HEK293 (cell line): Measurements from ENCODE around the gene HYI.
A peak's percentile ranks its signal among the peaks of the same experiment; 100 is the strongest.
"Not testable (repeated sequence)": the region's sequence is repeated elsewhere in the genome, so short reads cannot be mapped to it uniquely, and the experiment has no call there.

Experiments
- CTCF ChIA-PET: fragments of 350-600 bp; formaldehyde crosslinking; extraction: SDS; loops from one replicate; lab custom pipeline; 2021; ENCODE audit warnings: antibody characterized with exemption; lab: Yijun Ruan, JAX
- POLR2A ChIA-PET: fragments of 300-600 bp; formaldehyde crosslinking; extraction: SDS; loops from one replicate; lab custom pipeline; 2020; ENCODE audit warnings: antibody characterized with exemption, inconsistent platforms; lab: Yijun Ruan, JAX
- H3K27ac ChIP-seq: fragments of 200-500 bp; sonication (Bioruptor generic); 2 replicates; pipeline ENCODE4 v1.5.1; 2014; ENCODE audit warnings: low read depth, low read length, control low read depth, inconsistent platforms; ENCODE audit errors: extremely low read depth
- H3K36me3 ChIP-seq, 2 experiments: fragments of 200-500 bp in 1 of 2; sonication (Bioruptor generic) in 1 of 2; 1 replicate in 1 of 2; 2 replicates in 1 of 2; pipeline ENCODE4 v1.5.1; 2014 to 2017; ENCODE audit warnings: inconsistent platforms in 2 of 2, low read length in 2 of 2; ENCODE audit not compliant: control insufficient read depth in 2 of 2, insufficient read depth in 1 of 2
- H3K4me1 ChIP-seq: fragments of 200-500 bp; sonication (Bioruptor generic); 2 replicates; pipeline ENCODE4 v1.5.1; 2014; ENCODE audit warnings: mild to moderate bottlenecking, low read length, inconsistent platforms; ENCODE audit not compliant: control insufficient read depth, insufficient read depth
- H3K4me3 ChIP-seq: 2 replicates; pipeline ENCODE4 v1.5.1; 2011; ENCODE audit warnings: low read depth, mild to moderate bottlenecking, control low read depth, low read length, moderate library complexity
- H3K9me3 ChIP-seq: fragments of 200-500 bp; sonication (Bioruptor generic); 2 replicates; pipeline ENCODE4 v1.5.1; 2014; ENCODE audit warnings: low read depth, low read length, inconsistent platforms; ENCODE audit not compliant: control insufficient read depth, insufficient read depth
- MEIS1 ChIP-seq: sonication (generic); formaldehyde crosslinking; IDR thresholded peaks from 2 replicates; pipeline ENCODE4 v1.8.1; 2022; ENCODE audit warnings: missing genetic modification reagents, mild to moderate bottlenecking, borderline replicate concordance
- SCRT2 ChIP-seq: fragments of 450-650 bp; formaldehyde crosslinking; IDR thresholded peaks from 2 replicates; pipeline ENCODE4 v1.5.1; 2016; ENCODE audit warnings: missing biosample characterization, missing genetic modification characterization
- SP7 ChIP-seq: fragments of 450-650 bp; formaldehyde crosslinking; IDR thresholded peaks from 2 replicates; pipeline ENCODE4 v1.5.1; 2016; ENCODE audit warnings: missing biosample characterization, missing genetic modification characterization
- ZBTB17 ChIP-seq: fragments of 450-650 bp; formaldehyde crosslinking; IDR thresholded peaks from 2 replicates; pipeline ENCODE4 v1.5.1; 2016; ENCODE audit warnings: missing biosample characterization, missing genetic modification characterization
- ZBTB21 ChIP-seq: fragments of 450-650 bp; formaldehyde crosslinking; IDR thresholded peaks from 2 replicates; pipeline ENCODE4 v1.5.1; 2017; ENCODE audit warnings: missing biosample characterization, missing genetic modification characterization
- ZNF10 ChIP-seq: fragments of 450-650 bp; formaldehyde crosslinking; IDR thresholded peaks from 2 replicates; pipeline ENCODE4 v1.5.1; 2017; ENCODE audit warnings: missing biosample characterization, missing genetic modification characterization
- ZNF174 ChIP-seq: fragments of 450-650 bp; formaldehyde crosslinking; IDR thresholded peaks from 2 replicates; pipeline ENCODE4 v1.5.0; 2017; ENCODE audit warnings: missing biosample characterization, mild to moderate bottlenecking, missing genetic modification characterization
- ZNF354C ChIP-seq: fragments of 450-650 bp; formaldehyde crosslinking; IDR thresholded peaks from 2 replicates; pipeline ENCODE4 v1.5.1; 2016; ENCODE audit warnings: missing biosample characterization, missing genetic modification characterization, low read depth, borderline replicate concordance
- ZNF426 ChIP-seq: fragments of 450-650 bp; formaldehyde crosslinking; IDR thresholded peaks from 2 replicates; pipeline ENCODE4 v1.5.1; 2017; ENCODE audit warnings: missing biosample characterization, missing genetic modification characterization, mild to moderate bottlenecking, inconsistent platforms, moderate library complexity
- ZNF529 ChIP-seq: fragments of 450-650 bp; formaldehyde crosslinking; IDR thresholded peaks from 2 replicates; pipeline ENCODE4 v1.5.1; 2017; ENCODE audit warnings: missing genetic modification characterization, missing biosample characterization; ENCODE audit not compliant: insufficient replicate concordance
- ZNF558 ChIP-seq: fragments of 450-650 bp; formaldehyde crosslinking; IDR thresholded peaks from 2 replicates; pipeline ENCODE4 v1.5.1; 2016; ENCODE audit warnings: missing biosample characterization, missing genetic modification characterization
- ZNF623 ChIP-seq: fragments of 450-650 bp; formaldehyde crosslinking; IDR thresholded peaks from 2 replicates; pipeline ENCODE4 v1.5.1; 2016; ENCODE audit warnings: missing biosample characterization, missing genetic modification characterization
- ZNF660 ChIP-seq: fragments of 450-650 bp; IDR thresholded peaks from 2 replicates; pipeline ENCODE4 v1.5.1; 2018; ENCODE audit warnings: missing biosample characterization, mild to moderate bottlenecking, missing genetic modification characterization
- ZNF707 ChIP-seq: fragments of 450-650 bp; formaldehyde crosslinking; IDR thresholded peaks from 2 replicates; pipeline ENCODE4 v1.5.1; 2016; ENCODE audit warnings: missing biosample characterization, missing genetic modification characterization
- ZNF76 ChIP-seq: fragments of 450-650 bp; formaldehyde crosslinking; IDR thresholded peaks from 2 replicates; pipeline ENCODE4; 2016; ENCODE audit warnings: low read depth, missing biosample characterization, missing genetic modification characterization, borderline replicate concordance
- ZXDB ChIP-seq: fragments of 450-650 bp; formaldehyde crosslinking; IDR thresholded peaks from 2 replicates; pipeline ENCODE4 v1.5.1; 2016; ENCODE audit warnings: missing biosample characterization, missing genetic modification characterization
- TF ChIP-seq, protein P1 (sequence below): fragments of 450-650 bp; formaldehyde crosslinking; IDR thresholded peaks from 2 replicates; pipeline ENCODE4 v1.5.1; 2017; ENCODE audit warnings: missing biosample characterization, missing genetic modification characterization
- TF ChIP-seq, protein P2 (sequence below): fragments of 450-650 bp; formaldehyde crosslinking; optimal IDR thresholded peaks from 2 replicates; pipeline ENCODE3; 2016; ENCODE audit warnings: missing biosample characterization, mild to moderate bottlenecking, missing genetic modification characterization
- TF ChIP-seq, protein P3 (sequence below): fragments of 450-650 bp; formaldehyde crosslinking; IDR thresholded peaks from 2 replicates; pipeline ENCODE4 v1.5.1; 2016; ENCODE audit warnings: missing biosample characterization, missing genetic modification characterization
- TF ChIP-seq, protein P4 (sequence below): fragments of 450-650 bp; formaldehyde crosslinking; IDR thresholded peaks from 2 replicates; pipeline ENCODE4 v1.5.1; 2017; ENCODE audit warnings: missing biosample characterization, missing genetic modification characterization
- TF ChIP-seq, protein P5 (sequence below): fragments of 450-650 bp; formaldehyde crosslinking; IDR thresholded peaks from 2 replicates; pipeline ENCODE4 v1.5.1; 2016; ENCODE audit warnings: missing biosample characterization, missing genetic modification characterization, low read depth
- TF ChIP-seq, protein P6 (sequence below): fragments of 450-650 bp; formaldehyde crosslinking; IDR thresholded peaks from 2 replicates; pipeline ENCODE4 v1.5.1; 2017; ENCODE audit warnings: missing biosample characterization, missing genetic modification characterization

Gene HYI

DNA sequence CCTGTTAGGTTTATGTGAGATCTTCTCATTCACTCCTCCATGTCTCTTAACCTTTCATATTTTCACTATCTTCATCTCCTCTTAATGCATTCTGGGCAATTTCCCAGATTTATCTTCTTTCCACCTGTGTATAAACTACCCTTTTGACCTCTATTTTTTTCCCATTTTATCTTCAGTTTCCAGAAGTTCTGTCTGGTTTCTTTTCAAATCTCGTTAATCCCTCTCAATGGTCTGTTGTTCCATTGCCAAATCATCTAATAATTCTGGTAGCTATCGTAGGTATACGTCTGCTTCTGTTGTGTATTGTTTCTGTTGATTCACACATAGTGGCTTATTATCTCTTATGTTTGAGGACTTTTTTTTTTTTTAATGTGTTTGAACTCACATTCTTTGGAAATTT is 25.7 kb upstream of the HYI start (continued):
- TF ChIP-seq, protein P1, sequence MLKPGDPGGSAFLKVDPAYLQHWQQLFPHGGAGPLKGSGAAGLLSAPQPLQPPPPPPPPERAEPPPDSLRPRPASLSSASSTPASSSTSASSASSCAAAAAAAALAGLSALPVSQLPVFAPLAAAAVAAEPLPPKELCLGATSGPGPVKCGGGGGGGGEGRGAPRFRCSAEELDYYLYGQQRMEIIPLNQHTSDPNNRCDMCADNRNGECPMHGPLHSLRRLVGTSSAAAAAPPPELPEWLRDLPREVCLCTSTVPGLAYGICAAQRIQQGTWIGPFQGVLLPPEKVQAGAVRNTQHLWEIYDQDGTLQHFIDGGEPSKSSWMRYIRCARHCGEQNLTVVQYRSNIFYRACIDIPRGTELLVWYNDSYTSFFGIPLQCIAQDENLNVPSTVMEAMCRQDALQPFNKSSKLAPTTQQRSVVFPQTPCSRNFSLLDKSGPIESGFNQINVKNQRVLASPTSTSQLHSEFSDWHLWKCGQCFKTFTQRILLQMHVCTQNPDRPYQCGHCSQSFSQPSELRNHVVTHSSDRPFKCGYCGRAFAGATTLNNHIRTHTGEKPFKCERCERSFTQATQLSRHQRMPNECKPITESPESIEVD (tag by site-specific recombination): no peak

DNA sequence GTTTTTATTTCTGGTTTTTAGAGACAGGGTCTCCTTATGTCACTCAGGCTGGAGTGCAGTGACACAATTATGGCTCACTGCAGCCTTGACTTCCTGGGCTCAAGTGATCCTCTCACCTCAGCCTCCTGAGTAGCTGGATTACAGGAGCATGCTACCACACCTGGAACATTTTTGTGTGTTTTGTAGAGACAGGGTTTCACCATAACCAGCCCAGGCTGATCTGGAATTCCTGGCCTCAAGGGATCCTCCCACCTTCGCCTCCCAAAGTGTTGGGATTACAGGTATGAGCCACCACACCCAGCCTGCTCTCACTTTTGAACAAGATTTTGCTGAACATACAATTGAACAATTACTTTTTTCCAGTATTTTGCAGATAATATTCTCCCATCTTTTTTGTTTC is 24.0 kb upstream of the HYI start:
- no peak for TF ChIP-seq ZNF174 (tag by site-specific recombination)
- TF ChIP-seq ZNF426 (tag by site-specific recombination): no peak
- no peak for TF ChIP-seq ZNF354C (tag by site-specific recombination)
- no peak for TF ChIP-seq ZNF76 (tag by site-specific recombination)
- TF ChIP-seq ZNF529 (tag by site-specific recombination): no peak
- TF ChIP-seq, protein P2, sequence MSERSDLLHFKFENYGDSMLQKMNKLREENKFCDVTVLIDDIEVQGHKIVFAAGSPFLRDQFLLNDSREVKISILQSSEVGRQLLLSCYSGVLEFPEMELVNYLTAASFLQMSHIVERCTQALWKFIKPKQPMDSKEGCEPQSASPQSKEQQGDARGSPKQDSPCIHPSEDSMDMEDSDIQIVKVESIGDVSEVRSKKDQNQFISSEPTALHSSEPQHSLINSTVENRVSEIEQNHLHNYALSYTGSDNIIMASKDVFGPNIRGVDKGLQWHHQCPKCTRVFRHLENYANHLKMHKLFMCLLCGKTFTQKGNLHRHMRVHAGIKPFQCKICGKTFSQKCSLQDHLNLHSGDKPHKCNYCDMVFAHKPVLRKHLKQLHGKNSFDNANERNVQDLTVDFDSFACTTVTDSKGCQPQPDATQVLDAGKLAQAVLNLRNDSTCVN (tag by site-specific recombination): no peak
- no peak for TF ChIP-seq MEIS1 (CRISPR knock-in tag)
- no peak for TF ChIP-seq SCRT2
- no peak for TF ChIP-seq ZNF707
- CTCF ChIA-PET: interaction anchor here (0.6 kb wide), 1 partner anchor 559 kb away, joined by 3 read pairs; no protein-coding TSS in a partner anchor
- Histone ChIP-seq H3K4me1 (no peaks in the 10 kb centered on the region), H3K36me3 (no peaks in the 10 kb centered on the region), H3K9me3 (no peaks in the 10 kb centered on the region), H3K4me3 (no peak overlapping the region), H3K27ac (no peak overlapping the region)
- POLR2A ChIA-PET: no interaction called here

DNA sequence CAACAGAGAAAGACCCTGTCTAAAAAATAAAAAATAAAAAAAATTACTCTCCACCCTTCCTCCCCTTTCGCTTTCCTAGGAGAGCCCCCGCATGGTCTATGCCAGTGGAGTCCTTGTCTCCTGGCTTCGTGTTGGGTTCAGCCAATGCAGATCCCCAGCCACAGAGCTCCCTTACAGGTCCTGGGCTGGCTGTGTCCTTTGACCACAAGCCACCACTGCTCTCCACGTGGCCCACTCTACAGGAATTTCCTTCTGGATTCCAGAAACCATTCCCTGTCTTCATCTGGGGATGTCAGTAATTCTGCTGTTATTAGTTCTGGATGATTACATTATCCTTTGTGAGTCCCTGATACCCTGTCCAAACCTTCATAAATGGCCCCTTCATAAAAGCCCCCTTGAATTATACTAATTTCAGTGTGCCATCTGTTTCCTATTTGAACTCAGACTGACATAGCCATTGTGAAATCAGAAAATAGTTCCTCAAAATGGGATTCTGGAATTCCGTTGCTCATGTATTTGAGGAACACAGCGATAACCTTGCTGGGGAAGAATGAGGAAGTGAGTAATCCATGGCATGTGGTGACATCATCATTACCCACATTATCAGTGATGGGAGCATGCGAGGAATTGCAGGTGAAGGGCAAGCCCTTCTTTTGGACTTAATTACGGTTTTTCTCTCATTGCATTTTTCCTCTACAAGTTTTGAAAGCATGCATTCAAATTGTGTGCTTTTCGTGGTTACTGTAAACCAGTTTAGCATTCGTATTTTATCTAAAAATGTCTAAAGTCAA is 22.1 kb upstream of the HYI start:
- H3K4me3 ChIP-seq, H3K4me1 ChIP-seq, H3K27ac ChIP-seq, H3K9me3 ChIP-seq, H3K36me3 ChIP-seq: not testable (repeated sequence)
- POLR2A ChIA-PET: interaction anchor here (0.5 kb wide), 1 partner anchor 57 kb away, joined by 3 read pairs; no protein-coding TSS in a partner anchor
- CTCF ChIA-PET: interaction anchor here (0.6 kb wide), 1 partner anchor 10 kb away, joined by 3 read pairs; no protein-coding TSS in a partner anchor
- TF ChIP-seq ZBTB17 (tag by site-specific recombination): 0 out of 2 replicates have a peak, but pooled peaks have one; percentile 27
- TF ChIP-seq ZNF10 (tag by site-specific recombination): peak; percentile 90
- peak; percentile 82 for TF ChIP-seq ZNF558 (tag by site-specific recombination)
- TF ChIP-seq, protein P3, sequence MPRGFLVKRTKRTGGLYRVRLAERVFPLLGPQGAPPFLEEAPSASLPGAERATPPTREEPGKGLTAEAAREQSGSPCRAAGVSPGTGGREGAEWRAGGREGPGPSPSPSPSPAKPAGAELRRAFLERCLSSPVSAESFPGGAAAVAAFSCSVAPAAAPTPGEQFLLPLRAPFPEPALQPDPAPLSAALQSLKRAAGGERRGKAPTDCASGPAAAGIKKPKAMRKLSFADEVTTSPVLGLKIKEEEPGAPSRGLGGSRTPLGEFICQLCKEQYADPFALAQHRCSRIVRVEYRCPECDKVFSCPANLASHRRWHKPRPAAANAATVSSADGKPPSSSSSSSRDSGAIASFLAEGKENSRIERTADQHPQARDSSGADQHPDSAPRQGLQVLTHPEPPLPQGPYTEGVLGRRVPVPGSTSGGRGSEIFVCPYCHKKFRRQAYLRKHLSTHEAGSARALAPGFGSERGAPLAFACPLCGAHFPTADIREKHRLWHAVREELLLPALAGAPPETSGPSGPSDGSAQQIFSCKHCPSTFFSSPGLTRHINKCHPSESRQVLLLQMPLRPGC: peak; percentile 70; the same call in 1 of the 2 replicates
- TF ChIP-seq ZNF623 (tag by site-specific recombination): 0 out of 2 replicates have a peak, but pooled peaks have one; percentile 14
- TF ChIP-seq, protein P4, sequence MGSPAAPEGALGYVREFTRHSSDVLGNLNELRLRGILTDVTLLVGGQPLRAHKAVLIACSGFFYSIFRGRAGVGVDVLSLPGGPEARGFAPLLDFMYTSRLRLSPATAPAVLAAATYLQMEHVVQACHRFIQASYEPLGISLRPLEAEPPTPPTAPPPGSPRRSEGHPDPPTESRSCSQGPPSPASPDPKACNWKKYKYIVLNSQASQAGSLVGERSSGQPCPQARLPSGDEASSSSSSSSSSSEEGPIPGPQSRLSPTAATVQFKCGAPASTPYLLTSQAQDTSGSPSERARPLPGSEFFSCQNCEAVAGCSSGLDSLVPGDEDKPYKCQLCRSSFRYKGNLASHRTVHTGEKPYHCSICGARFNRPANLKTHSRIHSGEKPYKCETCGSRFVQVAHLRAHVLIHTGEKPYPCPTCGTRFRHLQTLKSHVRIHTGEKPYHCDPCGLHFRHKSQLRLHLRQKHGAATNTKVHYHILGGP (tag by site-specific recombination): peak; percentile 80
- 0 out of 2 replicates have a peak, but pooled peaks have one; percentile 21 for TF ChIP-seq ZXDB (tag by site-specific recombination)
- peak; percentile 65; the same call in 1 of the 2 replicates for TF ChIP-seq ZBTB21 (tag by site-specific recombination)
- TF ChIP-seq SP7: peak; percentile 68
- peak; percentile 34; the same call in 1 of the 2 replicates for TF ChIP-seq ZNF76 (tag by site-specific recombination)
- TF ChIP-seq, protein P5, sequence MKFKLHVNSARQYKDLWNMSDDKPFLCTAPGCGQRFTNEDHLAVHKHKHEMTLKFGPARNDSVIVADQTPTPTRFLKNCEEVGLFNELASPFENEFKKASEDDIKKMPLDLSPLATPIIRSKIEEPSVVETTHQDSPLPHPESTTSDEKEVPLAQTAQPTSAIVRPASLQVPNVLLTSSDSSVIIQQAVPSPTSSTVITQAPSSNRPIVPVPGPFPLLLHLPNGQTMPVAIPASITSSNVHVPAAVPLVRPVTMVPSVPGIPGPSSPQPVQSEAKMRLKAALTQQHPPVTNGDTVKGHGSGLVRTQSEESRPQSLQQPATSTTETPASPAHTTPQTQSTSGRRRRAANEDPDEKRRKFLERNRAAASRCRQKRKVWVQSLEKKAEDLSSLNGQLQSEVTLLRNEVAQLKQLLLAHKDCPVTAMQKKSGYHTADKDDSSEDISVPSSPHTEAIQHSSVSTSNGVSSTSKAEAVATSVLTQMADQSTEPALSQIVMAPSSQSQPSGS: peak; percentile 92
- peak; percentile 40; the same call in 1 of the 2 replicates for TF ChIP-seq ZNF660 (tag by site-specific recombination)
- TF ChIP-seq, protein P6, sequence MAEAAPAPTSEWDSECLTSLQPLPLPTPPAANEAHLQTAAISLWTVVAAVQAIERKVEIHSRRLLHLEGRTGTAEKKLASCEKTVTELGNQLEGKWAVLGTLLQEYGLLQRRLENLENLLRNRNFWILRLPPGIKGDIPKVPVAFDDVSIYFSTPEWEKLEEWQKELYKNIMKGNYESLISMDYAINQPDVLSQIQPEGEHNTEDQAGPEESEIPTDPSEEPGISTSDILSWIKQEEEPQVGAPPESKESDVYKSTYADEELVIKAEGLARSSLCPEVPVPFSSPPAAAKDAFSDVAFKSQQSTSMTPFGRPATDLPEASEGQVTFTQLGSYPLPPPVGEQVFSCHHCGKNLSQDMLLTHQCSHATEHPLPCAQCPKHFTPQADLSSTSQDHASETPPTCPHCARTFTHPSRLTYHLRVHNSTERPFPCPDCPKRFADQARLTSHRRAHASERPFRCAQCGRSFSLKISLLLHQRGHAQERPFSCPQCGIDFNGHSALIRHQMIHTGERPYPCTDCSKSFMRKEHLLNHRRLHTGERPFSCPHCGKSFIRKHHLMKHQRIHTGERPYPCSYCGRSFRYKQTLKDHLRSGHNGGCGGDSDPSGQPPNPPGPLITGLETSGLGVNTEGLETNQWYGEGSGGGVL (tag by site-specific recombination): 0 out of 2 replicates have a peak, but pooled peaks have one; percentile 32
